A673 (cell line): Measurements from ENCODE around the gene TMEM170B. TPM values are rescaled to one million over a fixed set of nuclear protein-coding genes. Genes with fewer than 3 reads are reported as not detected.

ENCODE experiments used
- BruUV-seq: library from RNA; stranded (reverse); fragments of 400-500 nt; replicated peaks from 2 replicates; lab custom pipeline; 2021; lab: Mats Ljungman, UMichigan
- CTCF ChIA-PET: fragments of 300-600 bp; sonication (Branson Sonifier 250); formaldehyde crosslinking; loops from one replicate; lab custom pipeline; 2022; ENCODE audit warnings: antibody characterized with exemption; lab: Charles Lee
- POLR2A ChIA-PET: fragments of 300-600 bp; sonication (Branson Sonifier 250); formaldehyde crosslinking; loops from one replicate; lab custom pipeline; 2022; ENCODE audit warnings: antibody characterized with exemption; ENCODE audit not compliant: low non-redundant PET; lab: Charles Lee
- DNase-seq: peaks from one replicate; pipeline ENCODE4 v3.0.0-alpha.2; 2015; ENCODE audit warnings: low spot score
- H3K27ac ChIP-seq: fragments of 200-600 bp; sonication (generic); 2 replicates; pipeline ENCODE4 v1.5.1; 2016; ENCODE audit warnings: mixed run types, low read depth, mild to moderate bottlenecking, mixed read lengths, antibody characterized with exemption, low read length; ENCODE audit not compliant: poor library complexity, severe bottlenecking
- H3K27me3 ChIP-seq: fragments of 200-600 bp; sonication (generic); replicated peaks from 2 replicates; pipeline ENCODE4 v1.6.1; 2017; ENCODE audit warnings: mixed run types, low read depth, mild to moderate bottlenecking, mixed read lengths, antibody characterized with exemption, low read length; ENCODE audit not compliant: insufficient read depth, poor library complexity
- H3K36me3 ChIP-seq: fragments of 200-600 bp; sonication (generic); 2 replicates; pipeline ENCODE4 v1.6.1; 2016; ENCODE audit warnings: mixed run types, mild to moderate bottlenecking, mixed read lengths, antibody characterized with exemption, low read length; ENCODE audit not compliant: insufficient read depth, poor library complexity, severe bottlenecking
- H3K4me1 ChIP-seq: fragments of 200-600 bp; sonication (generic); 2 replicates; pipeline ENCODE4 v1.6.1; 2017; ENCODE audit warnings: mixed run types, mild to moderate bottlenecking, mixed read lengths, antibody characterized with exemption, low read length; ENCODE audit not compliant: insufficient read depth, poor library complexity, severe bottlenecking
- H3K4me3 ChIP-seq: fragments of 200-600 bp; sonication (generic); 2 replicates; pipeline ENCODE4 v1.5.1; 2016; ENCODE audit warnings: low read depth, mixed run types, mild to moderate bottlenecking, mixed read lengths, low read length; ENCODE audit not compliant: poor library complexity, severe bottlenecking
- H3K9me3 ChIP-seq: fragments of 200-600 bp; sonication (generic); 2 replicates; pipeline ENCODE4 v1.6.1; 2016; ENCODE audit warnings: mixed run types, low read depth, mild to moderate bottlenecking, mixed read lengths, antibody characterized with exemption, low read length; ENCODE audit not compliant: poor library complexity, severe bottlenecking
- EZH2 ChIP-seq: fragments of 200-600 bp; sonication (generic); IDR thresholded peaks from 2 replicates; pipeline ENCODE4 v1.6.1; 2017; ENCODE audit warnings: borderline replicate concordance, low read depth, mild to moderate bottlenecking, mixed read lengths, antibody characterized with exemption, low read length; ENCODE audit not compliant: poor library complexity, severe bottlenecking
- intact Hi-C: fragments of 100-400 bp; cut with micrococcal nuclease; formaldehyde crosslinking; loops from one replicate; pipeline ENCODE4 v1.10.0; 2022; ENCODE audit not compliant: unreplicated experiment
- total RNA-seq: library from RNA; stranded (reverse); gene quantifications from 2 replicates; pipeline ENCODE4 v1.2.3, GENCODE V29; 2021
- TF ChIP-seq, protein P1 (sequence below): fragments of 300-800, 200-600 bp; sonication (generic); conservative IDR thresholded peaks from 2 replicates; pipeline ENCODE4 v1.5.1; 2017; ENCODE audit warnings: low read depth, mild to moderate bottlenecking, antibody characterized with exemption, low read length, moderate library complexity, mixed read lengths

TMEM170B gene
- total RNA-seq, 1 experiment from 2014 or later = 9.5 TPM

DNA sequence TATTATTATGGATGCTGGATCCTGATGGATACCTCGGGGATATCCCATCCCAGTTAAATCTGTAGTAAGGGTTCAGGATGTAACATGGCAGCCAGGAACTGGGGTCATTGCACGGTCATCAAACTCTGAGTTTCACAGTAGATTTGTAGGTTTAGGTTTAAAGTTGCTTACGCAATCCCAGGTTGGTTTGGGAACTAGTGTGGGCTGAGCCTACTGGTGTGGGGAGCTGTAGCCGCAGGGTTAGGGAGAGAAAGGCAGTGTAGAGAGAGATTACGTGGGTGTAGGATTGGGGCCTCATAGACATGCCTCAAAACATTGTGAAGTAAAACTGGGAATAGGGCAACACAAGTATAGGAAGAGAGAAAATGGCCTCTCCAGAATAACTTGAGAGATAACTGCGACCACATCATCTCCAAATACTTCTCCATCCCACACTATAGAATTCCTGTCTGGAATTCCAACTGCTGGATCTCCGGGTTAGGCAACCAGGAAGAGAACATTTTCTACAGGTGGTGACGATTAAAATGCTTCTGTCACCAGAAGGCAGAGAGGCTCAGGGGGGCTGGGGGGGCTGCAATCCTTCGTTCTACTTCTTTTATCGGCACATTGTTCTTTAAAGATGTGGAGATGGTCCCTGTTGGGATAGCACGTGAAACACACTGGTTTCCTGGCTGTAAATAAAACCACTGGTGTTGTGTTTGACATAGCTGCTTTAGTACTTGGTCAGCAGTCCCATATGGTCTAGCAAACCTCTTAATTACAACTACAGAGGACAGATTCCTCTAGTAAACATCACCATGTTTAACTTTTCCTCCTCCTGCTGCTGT lies 44.9 kb upstream of the TMEM170B start:
- no TSS peak for BruUV-seq
- TF ChIP-seq, protein P1, sequence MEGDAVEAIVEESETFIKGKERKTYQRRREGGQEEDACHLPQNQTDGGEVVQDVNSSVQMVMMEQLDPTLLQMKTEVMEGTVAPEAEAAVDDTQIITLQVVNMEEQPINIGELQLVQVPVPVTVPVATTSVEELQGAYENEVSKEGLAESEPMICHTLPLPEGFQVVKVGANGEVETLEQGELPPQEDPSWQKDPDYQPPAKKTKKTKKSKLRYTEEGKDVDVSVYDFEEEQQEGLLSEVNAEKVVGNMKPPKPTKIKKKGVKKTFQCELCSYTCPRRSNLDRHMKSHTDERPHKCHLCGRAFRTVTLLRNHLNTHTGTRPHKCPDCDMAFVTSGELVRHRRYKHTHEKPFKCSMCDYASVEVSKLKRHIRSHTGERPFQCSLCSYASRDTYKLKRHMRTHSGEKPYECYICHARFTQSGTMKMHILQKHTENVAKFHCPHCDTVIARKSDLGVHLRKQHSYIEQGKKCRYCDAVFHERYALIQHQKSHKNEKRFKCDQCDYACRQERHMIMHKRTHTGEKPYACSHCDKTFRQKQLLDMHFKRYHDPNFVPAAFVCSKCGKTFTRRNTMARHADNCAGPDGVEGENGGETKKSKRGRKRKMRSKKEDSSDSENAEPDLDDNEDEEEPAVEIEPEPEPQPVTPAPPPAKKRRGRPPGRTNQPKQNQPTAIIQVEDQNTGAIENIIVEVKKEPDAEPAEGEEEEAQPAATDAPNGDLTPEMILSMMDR = no peak
- TF ChIP-seq EZH2 = no peak

DNA sequence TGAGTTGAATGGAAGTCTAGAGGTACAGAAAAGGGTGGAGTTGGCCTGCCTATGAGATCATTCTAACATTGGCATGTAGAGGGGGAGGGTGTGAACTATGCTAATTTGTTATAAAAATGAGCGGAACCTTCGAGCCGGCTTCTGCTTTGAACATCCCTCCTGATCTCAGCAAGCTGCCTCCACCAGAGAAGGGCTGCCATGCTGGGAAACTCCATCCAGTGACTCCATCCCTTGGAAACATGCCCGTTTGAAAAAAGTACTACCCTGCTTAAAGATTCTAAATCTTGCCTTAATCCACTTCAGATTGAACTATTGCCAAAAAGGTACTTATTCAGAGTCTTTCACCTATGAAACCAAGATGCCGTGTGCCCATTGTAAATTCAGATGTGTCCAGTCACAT lies 43.6 kb upstream of the TMEM170B start:
- Histone ChIP-seq H3K4me1 (no peaks in the 10 kb centered on the region), H3K27ac (no peak overlapping the region), H3K4me3 (no peak overlapping the region), H3K36me3 (no peaks in the 10 kb centered on the region), H3K27me3 (no peaks in the 10 kb centered on the region), H3K9me3 (no peaks in the 10 kb centered on the region)
- POLR2A ChIA-PET = no interaction called here
- intact Hi-C loops = loop anchor here (5.0 to 10.0 kb wide), 2 partner anchors 122 to 239 kb away; no protein-coding TSS in a partner anchor
- DNase-seq = peak; percentile 29
- TF ChIP-seq EZH2 = no peak
- TF ChIP-seq, protein P1 = no peak
- no TSS peak for BruUV-seq
- CTCF ChIA-PET = no interaction called here

More for the DNA sequence above, 44.9 kb upstream of the TMEM170B start:
- ChIA-PET POLR2A (no interaction called here), CTCF (no interaction called here)
- DNase-seq = no peak
- no peaks in the 10 kb centered on the region for H3K27me3 ChIP-seq
- H3K4me1 ChIP-seq = no peaks in the 10 kb centered on the region
- intact Hi-C loops = loop anchor here (5.0 to 10.0 kb wide), 2 partner anchors 120 to 238 kb away; no protein-coding TSS in a partner anchor
- no peaks in the 10 kb centered on the region for H3K9me3 ChIP-seq
- H3K36me3 ChIP-seq = no peaks in the 10 kb centered on the region
- H3K27ac ChIP-seq = no peak overlapping the region
- no peak overlapping the region for H3K4me3 ChIP-seq

DNA sequence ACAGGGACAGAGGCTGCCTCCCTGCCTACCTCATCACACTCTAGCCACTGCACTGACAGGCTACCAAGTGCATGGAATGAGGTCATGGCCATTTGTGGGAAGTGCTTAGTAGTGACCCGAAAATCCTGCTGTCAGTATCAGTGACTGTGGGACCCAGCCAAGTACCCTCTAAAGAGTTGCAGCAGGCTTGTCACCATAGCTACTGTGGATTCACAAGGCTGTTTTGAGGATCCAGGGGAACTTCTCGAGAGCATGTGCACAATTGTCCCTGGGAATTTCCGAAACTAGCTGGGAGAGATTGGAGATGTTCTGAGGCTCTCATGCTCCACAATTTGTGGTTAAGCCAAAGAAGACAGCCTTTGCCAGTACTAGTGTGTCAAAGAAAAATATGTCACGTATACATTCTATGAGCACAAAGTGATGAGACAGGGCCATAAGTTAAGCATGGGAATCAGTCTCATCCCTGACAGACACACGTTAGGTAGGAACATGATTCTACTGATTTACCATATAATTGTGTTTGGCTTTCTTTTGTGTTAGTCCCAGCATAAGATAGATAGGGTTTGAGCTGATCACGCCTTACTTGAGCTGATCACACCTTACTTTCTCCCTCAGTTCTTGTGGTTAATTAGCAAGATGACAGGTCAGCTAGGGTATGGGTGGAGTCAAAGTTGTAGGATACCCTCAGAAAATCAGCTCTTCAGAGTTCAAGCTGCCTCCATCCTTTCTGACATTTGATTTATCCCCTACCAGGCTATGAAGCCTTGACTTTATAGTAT lies 42.6 kb upstream of the TMEM170B start:
- Histone ChIP-seq H3K27me3 (no peaks in the 10 kb centered on the region), H3K27ac (no peak overlapping the region), H3K36me3 (no peaks in the 10 kb centered on the region), H3K4me3 (no peak overlapping the region), H3K4me1 (no peaks in the 10 kb centered on the region), H3K9me3 (no peaks in the 10 kb centered on the region)
- CTCF ChIA-PET = interaction anchor here (1.3 to 2.0 kb wide), 2 partner anchors 351 to 543 kb away, joined by 3 to 9 read pairs; no protein-coding TSS in a partner anchor
- TF ChIP-seq, protein P1 = no peak
- TF ChIP-seq EZH2 = no peak
- no peak for DNase-seq
- intact Hi-C loops = loop anchor here (5.0 to 10.0 kb wide), 3 partner anchors 82 to 240 kb away; no protein-coding TSS in a partner anchor
- no TSS peak for BruUV-seq
- POLR2A ChIA-PET = no interaction called here
